Measurements from ENCODE around the gene NELL1.

NELL1 gene

GRCh38 chr11:20668844-20669819 is at the start of gene NELL1:
TSS of gene NELL1 (plus strand) at chr11:20669586.
- no peak for DNase-seq (ENCODE audit: low spot score)

- no peak for DNase-seq (ENCODE audit: low spot score)
These were observed 48.4 kb upstream of the NELL1 start for GRCh38 chr11:20620988-20621387.

- no peak for DNase-seq (ENCODE audit: low spot score)
These were observed 47.7 kb upstream of the NELL1 start for GRCh38 chr11:20621679-20622078.

GRCh38 chr11:20623252-20623651 is 46.1 kb upstream of the NELL1 start:
- DNase-seq (ENCODE audit: low spot score) = no peak

- no peak for DNase-seq (ENCODE audit: low spot score)
These were observed 43.1 kb upstream of the NELL1 start for GRCh38 chr11:20626279-20626678.

- DNase-seq (ENCODE audit: low spot score) = no peak
These were observed 42.4 kb upstream of the NELL1 start for GRCh38 chr11:20627026-20627425.

- DNase-seq (ENCODE audit: low spot score) = no peak
These were observed 41.7 kb upstream of the NELL1 start for GRCh38 chr11:20627701-20628100.

- DNase-seq (ENCODE audit: low spot score) = no peak
These were observed 37.7 kb upstream of the NELL1 start for GRCh38 chr11:20631519-20632168.

GRCh38 chr11:20632169-20632532 is 37.2 kb upstream of the NELL1 start:
- no peak for DNase-seq (ENCODE audit: low spot score)

- no peak for DNase-seq (ENCODE audit: low spot score)
These were observed 35.3 kb upstream of the NELL1 start for GRCh38 chr11:20634044-20634443.

- no peak for DNase-seq (ENCODE audit: low spot score)
These were observed 34.6 kb upstream of the NELL1 start for GRCh38 chr11:20634781-20635180.

- DNase-seq (ENCODE audit: low spot score) = no peak
These were observed 31.3 kb upstream of the NELL1 start for GRCh38 chr11:20638074-20638473.

- DNase-seq (ENCODE audit: low spot score) = no peak
These were observed 29.7 kb upstream of the NELL1 start for GRCh38 chr11:20639688-20640087.

GRCh38 chr11:20640401-20640800 is 29.0 kb upstream of the NELL1 start:
- no peak for DNase-seq (ENCODE audit: low spot score)

- no peak for DNase-seq (ENCODE audit: low spot score)
These were observed 25.0 kb upstream of the NELL1 start for GRCh38 chr11:20644360-20644759.

- peak; percentile 74 for DNase-seq (ENCODE audit: low spot score)
These were observed 21.3 kb upstream of the NELL1 start for GRCh38 chr11:20647976-20648565.

GRCh38 chr11:20652150-20652806 is 17.1 kb upstream of the NELL1 start:
- DNase-seq (ENCODE audit: low spot score) = no peak

- no peak for DNase-seq (ENCODE audit: low spot score)
These were observed 15.3 kb upstream of the NELL1 start for GRCh38 chr11:20654038-20654437.

- no peak for DNase-seq (ENCODE audit: low spot score)
These were observed 12.5 kb upstream of the NELL1 start for GRCh38 chr11:20656901-20657300.

- DNase-seq (ENCODE audit: low spot score) = no peak
These were observed 11.3 kb upstream of the NELL1 start for GRCh38 chr11:20658135-20658534.

GRCh38 chr11:20661445-20661844 is 7.9 kb upstream of the NELL1 start:
- no peak for DNase-seq (ENCODE audit: low spot score)

GRCh38 chr11:20661850-20662249 is 7.5 kb upstream of the NELL1 start:
- no peak for DNase-seq (ENCODE audit: low spot score)

All from AG08395 (cell line).